GM19328 (cell line): ENCODE results near the gene ATRNL1.

Experiments used
- ATAC-seq: cut with Tn5 transposase; IDR thresholded peaks from one replicate; pipeline ENCODE4 v1.9.1; 2021; ENCODE audit warnings: mild to moderate bottlenecking, moderate library complexity; ENCODE audit not compliant: unreplicated experiment

ATRNL1 gene

DNA sequence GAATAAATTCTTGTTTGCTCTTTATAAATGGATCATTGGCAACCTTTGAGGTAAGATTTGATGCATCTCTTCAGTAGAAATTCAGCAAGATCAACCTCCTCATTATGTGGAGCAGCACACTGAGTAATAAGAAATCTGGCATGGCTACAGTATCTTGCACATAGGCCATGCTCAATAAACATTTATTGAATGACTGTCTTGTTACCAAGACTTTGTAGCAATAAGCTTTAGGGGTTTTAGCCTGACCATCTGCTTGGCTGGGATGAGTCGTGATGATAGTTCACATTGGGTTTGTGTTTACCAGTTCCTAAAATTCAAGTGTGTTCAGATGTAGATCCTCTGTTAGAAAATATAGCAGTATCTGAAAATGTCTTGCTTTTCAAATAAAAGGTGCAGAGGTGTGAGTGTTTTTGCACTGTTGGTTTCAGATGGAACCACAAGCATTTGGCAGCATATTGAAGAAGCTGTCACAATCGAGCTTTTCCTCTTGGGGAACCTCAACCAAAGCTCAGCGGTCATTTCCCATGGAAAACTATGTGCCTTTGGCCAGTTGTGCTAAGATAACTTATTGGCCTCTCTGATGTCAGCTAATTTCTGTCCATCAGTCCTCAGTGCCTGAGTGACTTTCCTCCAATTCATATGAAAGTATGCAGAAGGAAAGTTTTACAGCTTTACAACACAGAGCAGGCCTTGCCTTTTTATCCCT lies 737.3 kb downstream of the ATRNL1 start:
- no peak for ATAC-seq

DNA sequence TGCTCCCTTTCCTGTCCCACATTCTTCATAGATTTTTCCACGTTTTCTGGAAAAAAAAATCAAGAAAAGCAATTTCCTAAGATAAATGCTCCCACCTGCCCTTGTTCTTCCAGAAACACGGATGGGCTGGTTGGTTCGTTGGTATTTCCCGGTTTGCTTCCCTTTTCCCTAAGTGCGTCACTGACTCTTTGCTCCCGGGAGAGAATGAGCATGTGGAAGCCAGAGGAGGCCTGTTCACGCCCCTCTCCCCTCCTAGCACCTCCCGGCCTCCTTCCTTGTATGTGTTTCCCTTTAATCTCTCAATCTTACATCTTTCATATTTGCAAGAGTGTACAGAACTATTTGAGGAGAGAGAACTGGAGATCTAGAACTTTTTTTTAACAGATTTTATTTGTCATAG lies 737.9 kb downstream of the ATRNL1 start:
- no peak for ATAC-seq

DNA sequence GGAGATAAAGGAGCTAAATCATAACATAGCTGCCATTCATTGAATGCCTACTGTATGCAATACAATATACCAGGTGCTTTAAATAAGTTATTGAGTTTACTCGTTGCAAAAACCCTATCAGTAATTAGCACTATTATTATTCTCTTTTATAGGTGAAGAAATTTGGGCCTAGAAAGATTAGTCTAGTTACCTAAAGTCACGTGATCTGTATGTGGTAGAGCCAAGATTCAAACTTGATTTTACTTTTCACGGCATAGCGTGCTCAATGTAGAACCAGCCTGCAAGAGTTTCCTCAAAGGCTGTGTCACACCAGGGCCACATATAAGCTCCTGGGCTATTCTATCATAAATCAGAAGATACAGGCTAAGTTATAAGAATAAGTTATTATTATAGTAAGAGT lies 740.0 kb downstream of the ATRNL1 start:
- ATAC-seq, result no peak

DNA sequence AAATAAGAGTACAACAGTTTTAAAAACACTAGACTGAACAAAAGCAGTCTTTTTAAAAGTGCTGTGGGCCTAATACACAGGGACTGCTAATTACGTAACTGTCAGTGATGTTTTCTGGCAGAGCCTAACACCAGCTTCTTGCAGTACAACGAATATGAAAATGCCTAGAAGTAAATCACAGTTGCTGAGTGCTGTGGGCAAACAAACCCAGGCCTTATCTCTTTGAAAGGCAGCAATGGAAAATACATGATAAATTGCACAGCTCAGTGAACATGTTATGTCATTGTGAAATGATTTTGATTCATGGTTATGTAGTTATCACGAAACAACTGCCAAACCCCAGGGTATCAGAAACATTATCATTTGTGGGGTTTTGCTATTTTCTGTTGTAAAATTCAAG lies 751.4 kb downstream of the ATRNL1 start:
- ATAC-seq, result no peak

DNA sequence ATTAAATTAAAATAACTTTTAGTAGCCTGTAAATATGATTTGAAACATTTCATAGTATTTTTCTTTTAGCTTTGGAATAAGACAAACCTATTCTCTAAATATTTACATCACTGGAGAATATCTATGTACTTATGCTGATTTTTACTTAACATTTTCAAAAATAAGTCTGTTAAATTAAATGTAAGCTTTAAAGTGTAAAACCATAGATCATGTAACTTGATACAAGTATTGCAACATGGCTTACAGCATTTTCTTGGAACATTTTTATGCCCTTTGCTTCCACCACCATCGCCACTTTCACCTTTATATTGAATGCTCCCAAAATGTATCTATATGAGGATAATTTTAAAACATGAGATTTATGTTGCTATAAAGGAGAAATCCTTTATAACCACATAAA lies 752.8 kb downstream of the ATRNL1 start:
- no peak for ATAC-seq

DNA sequence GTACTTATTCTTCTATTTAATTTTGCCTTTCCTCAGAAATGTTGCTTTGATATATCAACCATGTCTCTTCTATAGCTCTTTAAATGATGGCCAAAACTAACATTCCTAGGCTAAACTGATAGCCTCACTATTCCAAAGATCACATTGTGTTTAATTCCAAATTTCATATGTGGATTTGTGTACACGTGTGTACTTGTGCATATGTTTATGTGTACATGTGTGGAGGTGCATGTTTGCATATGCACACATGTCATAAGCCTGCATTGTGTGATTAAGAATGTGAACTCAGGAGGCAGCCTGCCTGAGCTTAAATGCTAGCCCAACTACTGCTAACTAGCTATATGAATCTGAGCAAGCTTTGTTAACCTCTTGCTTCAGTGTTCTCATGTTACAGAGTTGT lies 753.4 kb downstream of the ATRNL1 start:
- ATAC-seq, result no peak

DNA sequence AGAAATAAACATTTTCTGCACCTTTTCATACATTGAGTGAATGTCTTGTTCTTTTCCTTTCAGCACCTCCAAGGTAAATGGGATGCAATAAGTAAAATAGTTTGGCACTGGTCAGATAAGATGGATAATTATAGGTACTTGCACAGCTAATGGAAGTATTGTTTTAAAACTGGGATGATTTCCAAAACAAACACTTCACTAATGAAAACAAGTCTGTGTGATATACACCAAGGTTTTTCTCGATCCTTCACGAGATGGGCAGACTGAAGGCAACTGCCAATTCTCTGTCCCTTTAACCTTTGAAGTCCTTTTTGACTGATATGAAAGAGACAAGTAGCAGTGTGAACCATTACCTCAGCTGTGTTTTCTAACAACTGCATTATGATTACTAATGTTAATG lies 756.0 kb downstream of the ATRNL1 start:
- no peak for ATAC-seq

DNA sequence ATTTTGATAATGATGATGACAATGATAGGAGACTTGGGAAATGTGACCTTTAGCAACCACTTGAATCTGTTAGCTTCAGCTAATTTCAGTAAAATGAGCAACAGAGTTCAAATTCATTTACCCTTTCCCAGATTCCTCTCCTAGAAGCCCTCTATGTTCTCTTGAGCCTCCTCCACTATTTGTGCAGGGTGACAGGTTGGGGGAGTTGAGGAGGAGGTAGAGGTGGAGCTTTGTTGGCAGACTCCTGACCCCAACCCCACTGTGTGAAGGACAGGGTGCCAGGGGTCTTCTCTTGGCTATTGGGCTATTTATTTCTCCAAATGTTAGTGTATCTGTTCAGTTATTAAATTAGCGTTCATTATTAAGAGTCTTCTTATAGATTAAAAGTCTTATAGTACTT lies 757.5 kb downstream of the ATRNL1 start:
- no peak for ATAC-seq

DNA sequence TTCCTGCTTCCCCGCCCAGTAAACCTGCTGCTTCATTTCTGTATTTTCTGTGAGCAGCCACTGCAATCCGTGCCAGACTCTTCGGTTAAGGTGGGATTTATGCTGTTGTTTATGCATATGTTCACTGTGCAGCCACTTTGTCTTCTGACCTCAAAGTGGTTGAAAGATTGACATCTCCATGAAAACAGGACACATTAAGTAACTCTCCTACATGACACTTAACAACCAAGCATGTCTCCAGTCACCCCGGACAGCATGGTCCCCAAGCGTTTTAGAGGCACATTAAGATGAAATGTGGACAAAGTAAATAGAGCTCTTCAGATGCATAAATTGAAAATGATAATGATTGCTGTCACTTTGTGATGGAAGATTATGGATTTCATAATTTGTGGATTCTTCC lies 758.5 kb downstream of the ATRNL1 start:
- no peak for ATAC-seq

DNA sequence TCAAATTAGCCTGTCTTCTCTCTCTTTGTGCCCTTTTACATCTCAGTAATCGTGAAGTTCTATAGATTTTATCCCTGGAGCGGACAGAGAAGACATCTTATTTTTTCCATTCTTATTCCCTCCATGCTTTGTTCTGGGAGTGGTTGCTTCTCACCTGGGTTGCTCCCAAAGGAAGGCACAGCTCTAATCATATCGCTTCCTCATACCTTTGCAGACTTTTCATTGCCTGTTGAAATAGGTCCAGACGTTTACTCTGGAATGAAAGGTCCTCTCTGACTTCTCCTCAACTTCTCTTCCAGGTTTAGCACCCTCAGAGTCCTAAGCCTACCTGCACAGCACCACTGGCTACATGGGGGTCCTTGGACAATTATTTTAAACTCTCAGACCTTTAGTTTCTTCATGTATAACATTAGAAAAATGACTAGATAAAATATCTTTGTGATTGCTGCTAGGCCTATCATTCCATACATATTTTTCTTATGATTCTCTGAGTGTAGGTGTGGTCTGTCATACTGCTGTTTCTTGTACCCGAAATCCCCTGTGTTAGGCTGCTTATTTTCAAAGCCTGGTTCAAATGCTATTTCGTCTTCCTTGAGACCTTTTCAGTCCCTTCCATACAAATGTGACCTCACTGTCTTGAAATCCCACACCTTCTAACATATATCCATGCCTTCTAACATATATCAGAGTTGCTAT lies 761.7 kb downstream of the ATRNL1 start:
- no peak for ATAC-seq

DNA sequence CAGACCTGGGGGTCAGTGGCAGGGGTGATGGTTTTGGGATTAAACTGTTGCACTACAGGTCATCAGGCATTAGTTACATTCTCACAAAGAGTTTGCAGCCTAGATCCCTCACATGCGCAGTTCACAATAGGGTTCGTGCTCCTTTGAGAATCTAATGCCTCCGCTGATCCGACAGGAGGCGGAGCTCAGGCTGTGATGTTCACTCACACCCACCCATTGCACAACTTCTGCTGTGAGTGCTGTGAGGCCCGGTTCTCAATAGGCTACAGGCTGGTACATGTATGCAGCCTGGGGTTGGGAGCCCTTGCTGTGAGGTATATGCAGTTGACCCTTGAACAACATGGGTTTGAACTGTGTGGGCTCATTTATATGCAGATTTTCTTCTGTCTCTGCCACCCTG lies 763.4 kb downstream of the ATRNL1 start:
- no peak for ATAC-seq

DNA sequence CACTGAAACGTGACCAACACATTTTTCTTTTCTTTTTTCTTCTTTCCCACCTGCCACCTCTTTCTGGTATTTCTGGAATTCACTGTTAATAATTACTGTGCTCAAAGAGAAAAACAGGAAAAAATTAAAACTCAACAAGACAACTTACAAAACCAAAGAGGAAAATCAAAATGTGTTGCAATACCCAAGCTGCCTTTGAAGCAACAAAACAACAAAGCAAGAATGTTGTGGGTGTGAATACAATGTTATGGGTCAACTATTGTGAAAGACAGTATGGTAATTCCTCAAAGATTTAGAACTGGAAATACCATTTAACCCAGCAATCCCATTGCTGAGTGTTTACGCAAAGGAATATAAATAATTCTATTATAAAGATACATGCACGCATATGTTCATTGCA lies 764.7 kb downstream of the ATRNL1 start:
- ATAC-seq, result no peak

DNA sequence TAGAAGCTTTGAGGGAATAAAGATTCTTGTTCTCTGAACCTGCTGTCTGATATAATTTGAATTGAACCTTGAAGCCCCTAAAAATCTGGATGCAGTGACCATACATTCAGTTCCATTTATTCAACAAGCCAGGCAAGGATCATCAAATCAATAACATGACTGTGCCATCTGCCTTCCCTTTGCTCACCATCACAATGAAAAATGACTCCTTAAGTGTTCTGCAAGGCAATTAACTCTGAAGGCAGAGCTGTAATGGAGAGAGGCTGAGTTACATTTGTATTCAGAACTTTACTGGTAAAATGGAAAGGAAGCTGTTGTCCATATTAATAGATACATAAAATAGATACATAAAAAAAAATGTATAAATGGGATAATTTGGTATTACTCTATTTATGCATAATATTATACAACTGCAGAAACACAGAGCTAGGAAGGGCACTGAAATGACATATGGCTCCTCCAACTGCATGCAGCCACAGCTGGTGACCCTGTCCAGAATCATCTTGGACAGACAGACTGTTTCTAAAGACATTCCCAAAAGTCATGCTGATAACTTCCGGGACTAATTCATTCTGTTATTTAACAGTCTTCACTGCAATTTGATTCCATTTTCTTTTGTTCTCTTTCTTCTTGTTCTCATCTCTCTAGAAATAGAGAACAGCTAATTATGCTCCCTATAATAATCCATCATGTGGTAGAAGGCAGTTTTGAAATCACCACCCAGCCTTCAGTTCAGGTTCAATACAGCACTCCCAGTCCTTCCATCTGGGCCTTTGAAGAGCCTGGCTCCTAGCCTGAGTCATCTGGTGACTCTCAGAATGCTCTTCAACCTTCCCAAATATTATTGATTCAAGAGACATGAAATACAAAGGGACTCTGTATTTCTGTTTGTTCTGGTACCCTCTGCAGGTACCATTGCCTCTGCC lies 767.3 kb downstream of the ATRNL1 start:
- ATAC-seq, result no peak

DNA sequence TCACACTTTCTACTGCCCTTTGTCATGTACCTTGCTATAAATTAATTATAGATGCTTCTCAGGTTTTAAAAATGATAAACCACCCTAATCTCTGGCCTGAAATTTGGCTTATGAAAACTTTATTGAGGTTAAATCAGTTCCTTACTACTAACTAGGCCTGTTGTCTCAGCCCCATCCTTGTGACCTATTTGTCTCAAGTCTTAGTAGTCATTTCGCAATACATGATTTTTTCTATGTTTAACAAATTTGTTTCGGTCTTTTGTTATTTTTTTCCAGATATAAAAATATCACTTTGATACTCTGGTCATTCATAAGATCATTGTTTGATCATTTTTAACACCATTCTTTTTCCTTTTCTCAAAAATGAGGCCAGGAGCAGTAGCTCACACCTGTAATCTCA lies 768.3 kb downstream of the ATRNL1 start:
- ATAC-seq, result no peak

DNA sequence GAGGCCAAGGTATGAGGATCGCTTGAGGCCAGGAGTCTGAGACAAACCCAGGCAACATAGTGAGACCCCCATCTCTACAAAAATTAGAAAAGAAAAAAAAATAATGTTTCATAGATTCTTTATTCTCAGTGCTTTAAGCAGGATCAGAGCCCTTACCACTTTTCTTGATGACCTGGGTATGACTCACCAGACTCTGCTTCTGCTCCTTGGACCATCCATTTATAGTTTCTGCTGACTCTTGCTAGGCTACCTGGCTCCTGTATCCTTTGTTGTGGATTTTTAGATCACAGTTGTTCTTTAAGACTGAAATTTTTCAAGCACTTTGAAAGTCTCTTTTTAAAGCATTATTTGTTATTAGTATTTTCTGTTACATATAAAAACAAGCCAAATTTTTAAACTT lies 768.7 kb downstream of the ATRNL1 start:
- ATAC-seq, result no peak

DNA sequence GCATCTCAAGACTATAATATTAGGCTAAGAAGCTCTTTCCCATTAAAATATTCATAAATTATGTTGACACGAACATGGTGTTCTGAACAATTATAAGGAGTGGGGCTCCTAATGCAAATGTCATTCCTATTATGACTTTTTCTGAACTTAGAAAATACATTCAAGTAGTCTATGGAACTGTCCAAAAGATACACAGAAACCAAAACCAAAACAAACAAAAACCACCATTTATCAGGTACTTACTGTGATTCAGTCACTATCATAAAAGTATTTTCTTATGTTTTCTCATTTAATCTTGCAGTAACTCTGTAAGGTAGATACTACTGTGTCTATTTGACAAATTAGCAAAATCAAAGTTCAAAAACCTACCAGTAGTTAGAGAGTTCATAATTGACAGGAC lies 773.0 kb downstream of the ATRNL1 start:
- no peak for ATAC-seq

DNA sequence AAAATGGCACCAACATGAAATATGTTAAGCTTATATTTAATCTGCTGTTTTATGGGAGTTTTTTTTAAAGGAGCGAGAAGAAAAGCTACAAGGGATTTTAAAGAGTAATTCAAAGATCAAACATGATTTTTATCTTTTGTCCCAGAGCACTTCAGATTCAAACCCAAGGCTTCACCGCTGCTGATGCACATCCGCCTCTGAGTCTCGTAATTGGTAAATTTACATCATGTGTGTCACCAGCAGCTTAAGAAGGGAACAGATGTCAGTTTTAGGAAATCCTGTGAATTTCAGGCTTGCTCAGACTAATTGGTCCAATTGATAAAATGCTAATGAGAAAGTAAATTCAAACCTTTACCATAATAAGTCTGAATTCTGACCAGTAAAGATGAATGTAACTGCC lies 773.5 kb downstream of the ATRNL1 start:
- no peak for ATAC-seq

DNA sequence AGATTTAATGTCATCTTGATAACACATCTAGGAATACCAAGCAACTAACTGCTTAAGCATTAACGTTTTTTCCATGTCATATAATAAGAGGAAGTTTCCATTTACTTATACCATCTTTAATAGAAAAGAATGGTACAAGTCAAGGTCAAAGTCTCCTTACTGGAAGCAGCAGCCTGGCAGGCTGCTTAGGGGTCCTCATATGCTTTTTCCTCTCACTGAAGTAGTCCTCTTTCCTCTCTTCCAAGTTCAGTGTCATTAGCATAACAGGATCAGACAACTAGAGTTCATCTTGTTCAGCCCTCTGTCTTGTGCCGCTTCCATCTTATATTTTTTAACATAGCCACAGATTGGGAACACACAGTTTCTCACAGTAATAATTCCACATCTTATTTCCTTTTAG lies 774.1 kb downstream of the ATRNL1 start:
- ATAC-seq, result no peak

DNA sequence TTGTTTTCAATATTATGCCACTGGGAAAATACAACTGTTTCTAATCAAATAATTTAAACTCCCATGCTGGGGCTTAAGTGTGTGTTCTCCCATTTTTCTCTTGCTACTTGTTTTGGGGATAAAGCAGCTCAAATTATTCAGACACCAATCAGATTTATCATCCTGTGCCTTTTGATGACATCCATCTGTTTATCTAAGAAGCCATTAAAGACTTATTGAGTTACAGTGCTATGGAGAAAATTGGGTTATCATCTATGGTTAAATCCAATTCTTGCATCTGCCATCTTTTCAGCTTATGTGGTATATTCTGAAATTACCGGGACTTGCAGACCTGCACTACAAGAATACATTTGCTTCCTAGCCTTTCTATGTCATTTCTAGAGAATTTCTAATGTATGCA lies 778.7 kb downstream of the ATRNL1 start:
- ATAC-seq, result no peak

DNA sequence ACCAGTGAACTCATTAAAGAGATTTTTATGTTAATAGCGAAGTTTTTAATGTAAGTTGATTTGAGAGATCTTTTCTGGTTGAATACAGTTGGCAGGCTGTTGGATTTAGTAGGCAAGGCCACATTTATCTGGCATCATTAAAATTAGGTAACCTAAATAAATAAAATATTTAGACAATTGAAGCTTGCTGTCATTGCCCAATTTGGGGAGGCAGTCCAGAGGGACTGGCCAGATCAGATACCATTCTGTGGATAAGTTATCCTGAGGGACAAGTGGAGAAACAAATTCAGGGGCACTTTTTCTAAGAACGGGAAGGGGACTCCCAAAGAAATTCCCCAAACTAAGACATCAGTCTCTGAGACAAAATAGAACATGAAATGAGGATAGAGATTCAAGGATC lies 782.0 kb downstream of the ATRNL1 start:
- no peak for ATAC-seq

DNA sequence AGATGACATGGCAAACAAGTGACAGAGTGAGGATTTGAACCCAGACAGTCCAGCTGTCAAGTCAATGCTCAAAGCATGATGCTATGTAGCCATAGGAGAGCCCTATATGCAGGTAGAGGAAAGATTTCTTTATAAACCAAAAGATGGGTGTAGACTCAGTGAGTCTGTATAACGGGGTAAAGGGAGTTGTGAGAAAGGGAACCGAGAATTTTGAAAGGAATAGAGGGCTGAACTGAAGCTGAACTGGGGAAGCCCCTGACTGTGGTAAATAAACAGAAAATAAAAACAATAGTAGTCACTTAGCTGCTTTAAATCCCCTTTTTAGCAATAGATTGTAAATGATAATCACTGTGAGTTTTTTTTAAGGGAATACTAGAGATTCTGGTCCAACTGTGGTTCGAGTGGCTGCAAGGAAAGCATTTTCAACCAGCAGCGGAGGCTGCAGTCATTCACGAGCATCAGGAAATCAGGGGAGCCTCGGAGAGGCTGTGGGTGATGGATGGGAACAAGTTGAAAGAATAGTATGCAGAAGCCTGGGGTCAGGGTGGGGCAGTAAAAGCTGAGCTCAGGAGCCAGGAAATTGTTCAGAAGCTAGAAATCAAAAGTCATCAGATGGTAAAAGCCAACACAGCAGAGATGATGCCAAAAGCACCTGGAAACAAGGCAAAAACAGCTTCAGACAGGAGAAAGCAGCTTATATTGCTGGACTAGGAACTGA lies 786.4 kb downstream of the ATRNL1 start:
- peak; percentile 48 for ATAC-seq
